OCI-LY1 (cell line): ENCODE measurements around the gene RGS7.
"Not testable (repeated sequence)": the region's sequence is repeated elsewhere in the genome, so short reads cannot be mapped to it uniquely, and the experiment has no call there.

ENCODE experiments used
- H2AFZ ChIP-seq: fragments of 200-600 bp; sonication (generic), shearing (Covaris generic); 2 replicates; pipeline ENCODE4 v1.6.0; 2014; ENCODE audit warnings: antibody characterized with exemption, mild to moderate bottlenecking, low read length
- H3F3A ChIP-seq: fragments of 200-600 bp; sonication (generic), shearing (Covaris generic); 2 replicates; pipeline ENCODE4 v1.6.0; 2014; ENCODE audit warnings: mild to moderate bottlenecking, antibody characterized with exemption, low read length, moderate library complexity; ENCODE audit not compliant: insufficient read depth
- H3K27ac ChIP-seq: fragments of 200-600 bp; sonication (generic); 2 replicates; pipeline ENCODE4 v1.5.1; 2014; ENCODE audit warnings: low read length, mixed run types, mild to moderate bottlenecking, low read depth; ENCODE audit not compliant: poor library complexity, severe bottlenecking
- H3K27me3 ChIP-seq: fragments of 200-600 bp; sonication (generic); 2 replicates; pipeline ENCODE4 v1.6.0; 2014; ENCODE audit warnings: antibody characterized with exemption, mild to moderate bottlenecking, low read length, moderate library complexity; ENCODE audit not compliant: insufficient read depth
- H3K36me3 ChIP-seq: fragments of 200-600 bp; sonication (generic); 2 replicates; pipeline ENCODE4 v1.6.1; 2014; ENCODE audit warnings: mild to moderate bottlenecking, antibody characterized with exemption, low read length, moderate library complexity, mixed read lengths; ENCODE audit not compliant: insufficient read depth
- H3K4me1 ChIP-seq: fragments of 200-600 bp; sonication (generic); 2 replicates; pipeline ENCODE4 v1.5.1; 2014; ENCODE audit warnings: mild to moderate bottlenecking, low read length, moderate library complexity; ENCODE audit not compliant: insufficient read depth, severe bottlenecking
- H3K4me2 ChIP-seq: fragments of 200-600 bp; sonication (generic), shearing (Covaris generic); 2 replicates; pipeline ENCODE4 v1.6.1; 2014; ENCODE audit warnings: low read length
- H3K4me3 ChIP-seq: fragments of 200-600 bp; sonication (generic); 2 replicates; pipeline ENCODE4 v1.5.1; 2014; ENCODE audit warnings: low read length, low read depth, mild to moderate bottlenecking, mixed read lengths; ENCODE audit not compliant: poor library complexity, severe bottlenecking
- H3K79me2 ChIP-seq: fragments of 200-600 bp; shearing (Covaris generic); 2 replicates; pipeline ENCODE4 v1.6.1; 2016; ENCODE audit warnings: mixed run types, low read length, mixed read lengths; ENCODE audit not compliant: insufficient read depth
- H3K9ac ChIP-seq: fragments of 200-600 bp; sonication (generic), shearing (Covaris generic); 2 replicates; pipeline ENCODE4 v1.6.1; 2014; ENCODE audit warnings: mild to moderate bottlenecking, low read length, mixed read lengths
- H3K9me2 ChIP-seq: fragments of 200-600 bp; sonication (generic), shearing (Covaris generic); 2 replicates; pipeline ENCODE4 v1.6.1; 2014; ENCODE audit warnings: low read depth, mild to moderate bottlenecking, low read length, mixed read lengths
- H3K9me3 ChIP-seq: fragments of 200-600 bp; shearing (Covaris generic); 2 replicates; pipeline ENCODE4 v1.6.1; 2014; ENCODE audit warnings: low read length, mixed read lengths
- H4K20me1 ChIP-seq: fragments of 200-600 bp; sonication (generic), shearing (Covaris generic); 2 replicates; pipeline ENCODE4 v1.6.0; 2016; ENCODE audit warnings: mild to moderate bottlenecking, low read length; ENCODE audit not compliant: insufficient read depth
- CTCF ChIP-seq: fragments of 200-600 bp; sonication (generic), shearing (Covaris generic); IDR thresholded peaks from 2 replicates; pipeline ENCODE4 v1.5.1; 2017; ENCODE audit warnings: mild to moderate bottlenecking, antibody characterized with exemption, low read length, moderate library complexity, mixed read lengths
- EZH2 ChIP-seq: fragments of 200-600 bp; sonication (generic), shearing (Covaris generic); IDR thresholded peaks from 2 replicates; pipeline ENCODE4 v1.8.0; 2017; ENCODE audit warnings: borderline replicate concordance, mixed run types, mild to moderate bottlenecking, antibody characterized with exemption, low read length, moderate library complexity, mixed read lengths

RGS7 gene

GRCh38 chr1:241096982-241097381 is 260.0 kb downstream of the RGS7 start:
- no peaks in the 10 kb centered on the region for H3K79me2 ChIP-seq
- no peaks in the 10 kb centered on the region for H3K9me2 ChIP-seq
- no peak for TF ChIP-seq EZH2
- no peak for TF ChIP-seq CTCF
- no peak overlapping the region for H3K27ac ChIP-seq
- no peak overlapping the region for H3K4me3 ChIP-seq
- no peaks in the 10 kb centered on the region for H3K4me1 ChIP-seq
- no peak overlapping the region for H2AFZ ChIP-seq
- H3K27me3 ChIP-seq = no peaks in the 10 kb centered on the region
- no peak overlapping the region for H3K9ac ChIP-seq
- H3K9me3 ChIP-seq = no peaks in the 10 kb centered on the region
- no peaks in the 10 kb centered on the region for H3K36me3 ChIP-seq
- no peaks in the 10 kb centered on the region for H3F3A ChIP-seq
- H4K20me1 ChIP-seq = no peaks in the 10 kb centered on the region
- H3K4me2 ChIP-seq = no peak overlapping the region

GRCh38 chr1:241095847-241096246 is 261.2 kb downstream of the RGS7 start:
- Histone ChIP-seq H3K27ac (no peak overlapping the region), H3K36me3 (no peaks in the 10 kb centered on the region), H4K20me1 (no peaks in the 10 kb centered on the region), H3K4me3 (no peak overlapping the region), H3K9me3 (no peaks in the 10 kb centered on the region), H3K9me2 (no peaks in the 10 kb centered on the region), H3K4me2 (no peak overlapping the region), H3F3A (no peaks in the 10 kb centered on the region), H2AFZ (no peak overlapping the region), H3K4me1 (no peaks in the 10 kb centered on the region), H3K9ac (no peak overlapping the region), H3K79me2 (no peaks in the 10 kb centered on the region), H3K27me3 (no peaks in the 10 kb centered on the region)
- TF ChIP-seq CTCF = no peak
- TF ChIP-seq EZH2 = no peak

- H2AFZ ChIP-seq = no peak overlapping the region
- H4K20me1 ChIP-seq = no peaks in the 10 kb centered on the region
- no peaks in the 10 kb centered on the region for H3F3A ChIP-seq
- H3K4me2 ChIP-seq = no peak overlapping the region
- H3K9me3 ChIP-seq = no peaks in the 10 kb centered on the region
- H3K27me3 ChIP-seq = no peaks in the 10 kb centered on the region
- no peak overlapping the region for H3K4me3 ChIP-seq
- H3K9me2 ChIP-seq = no peaks in the 10 kb centered on the region
- H3K79me2 ChIP-seq = no peaks in the 10 kb centered on the region
- no peaks in the 10 kb centered on the region for H3K36me3 ChIP-seq
- no peak overlapping the region for H3K9ac ChIP-seq
- H3K4me1 ChIP-seq = no peaks in the 10 kb centered on the region
- H3K27ac ChIP-seq = no peak overlapping the region
- TF ChIP-seq EZH2 (no peak), CTCF (no peak)
Observed at GRCh38 chr1:241090798-241091197, 266.2 kb downstream of the RGS7 start.

- H3K4me1 ChIP-seq, H3K9me3 ChIP-seq, H3K27me3 ChIP-seq, H2AFZ ChIP-seq, H3K9ac ChIP-seq, H3K36me3 ChIP-seq, H3K9me2 ChIP-seq, H3K27ac ChIP-seq, H3K4me2 ChIP-seq, H3K79me2 ChIP-seq, H3F3A ChIP-seq, H3K4me3 ChIP-seq, H4K20me1 ChIP-seq: not testable (repeated sequence)
Observed at GRCh38 chr1:241089066-241089465, 267.9 kb downstream of the RGS7 start.

GRCh38 chr1:241088075-241088474 is 268.9 kb downstream of the RGS7 start:
- H3K4me1 ChIP-seq, H3K27ac ChIP-seq, H2AFZ ChIP-seq, H3K9me2 ChIP-seq, H3K9me3 ChIP-seq, H4K20me1 ChIP-seq, H3K4me3 ChIP-seq, H3K27me3 ChIP-seq, H3K79me2 ChIP-seq, H3F3A ChIP-seq, H3K4me2 ChIP-seq, H3K36me3 ChIP-seq, H3K9ac ChIP-seq: not testable (repeated sequence)
